IPS-NIHi7 (cell line): Measurements from ENCODE around the gene XCR1.
"Not testable (repeated sequence)": the region's sequence is repeated elsewhere in the genome, so short reads cannot be mapped to it uniquely, and the experiment has no call there.

ENCODE experiments used
- DNase-seq: peaks from one replicate; pipeline ENCODE4 v3.0.0; 2012; ENCODE audit warnings: mixed read lengths; ENCODE audit errors: extremely low spot score

The XCR1 gene

DNA sequence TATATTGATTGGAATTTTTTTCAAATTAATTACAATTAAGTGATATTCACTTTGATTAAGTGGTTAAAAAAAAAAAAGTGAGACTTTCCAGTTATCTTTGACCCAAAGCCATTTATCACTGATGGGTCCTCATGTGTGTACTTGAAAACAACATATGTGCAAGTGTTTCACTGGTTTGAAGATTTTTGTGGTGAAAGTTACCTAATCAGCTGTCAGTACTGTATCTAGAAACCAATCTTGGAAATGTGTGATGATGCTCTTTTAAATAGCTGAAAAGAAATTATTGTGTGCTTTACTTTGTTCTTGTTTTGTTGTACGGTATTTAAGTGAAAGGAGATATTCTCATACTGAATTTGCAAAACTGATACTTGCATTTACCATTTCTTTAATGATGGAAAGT lies 11.6 kb upstream of the XCR1 start:
- DNase-seq: no peak

DNA sequence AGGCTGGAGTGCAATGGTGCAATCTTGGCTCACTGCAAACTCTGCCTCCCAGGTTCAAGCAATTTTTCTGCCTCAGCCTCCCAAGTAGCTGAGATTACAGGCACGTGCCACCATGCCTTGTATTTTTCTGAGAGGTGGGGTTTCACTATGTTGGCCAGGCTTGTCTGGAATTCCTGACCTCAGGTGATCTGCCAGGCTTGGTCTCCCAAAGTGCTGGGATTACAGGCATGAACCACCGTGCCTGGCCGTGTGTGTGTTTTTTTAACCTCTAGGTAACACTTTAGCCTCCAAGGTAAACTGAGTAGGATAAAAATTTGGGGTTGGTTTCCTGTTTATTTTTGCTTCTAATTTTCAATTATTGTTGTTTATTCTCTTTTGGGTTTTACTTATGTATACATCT lies 10.8 kb upstream of the XCR1 start:
- DNase-seq: not testable (repeated sequence)

GRCh38 chr3:46036191-46036590 lies 8.9 kb upstream of the XCR1 start:
- no peak for DNase-seq

- no peak for DNase-seq
Measured at GRCh38 chr3:46031747-46032146, 4.5 kb upstream of the XCR1 start.

- no peak for DNase-seq
Measured at GRCh38 chr3:46031269-46031668, 4.0 kb upstream of the XCR1 start.

GRCh38 chr3:46030626-46031025 lies 3.3 kb upstream of the XCR1 start:
- DNase-seq: no peak

DNA sequence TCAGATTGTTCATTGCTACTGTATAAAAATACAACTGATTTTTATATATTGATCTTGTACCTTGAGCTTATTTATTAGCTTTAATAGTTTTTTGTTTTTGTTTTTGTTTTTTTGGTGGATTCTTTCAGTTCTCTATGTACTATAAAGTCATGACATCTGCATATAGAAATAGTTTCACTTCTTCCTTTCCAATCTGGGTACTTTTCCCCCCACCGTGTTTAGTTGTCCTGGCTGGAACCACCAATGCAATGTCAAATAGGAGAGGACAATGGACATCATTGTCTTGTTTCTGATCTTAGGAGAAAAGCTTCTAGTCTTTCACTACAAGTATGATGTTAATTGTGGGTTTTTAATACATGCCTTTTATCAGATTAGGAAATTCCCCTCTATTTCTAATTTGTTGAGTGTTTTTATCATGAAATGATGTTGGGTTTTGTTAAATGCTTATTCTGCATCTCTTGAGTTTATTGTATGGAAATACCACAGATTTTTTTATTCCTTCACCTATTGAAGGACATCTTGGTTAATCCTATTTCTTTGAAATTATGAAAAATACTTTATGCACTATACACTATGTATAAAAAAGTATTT lies 2.8 kb upstream of the XCR1 start:
- DNase-seq: no peak

GRCh38 chr3:46027736-46028397 lies 584 bp upstream of the XCR1 start:
- no peak for DNase-seq

DNA sequence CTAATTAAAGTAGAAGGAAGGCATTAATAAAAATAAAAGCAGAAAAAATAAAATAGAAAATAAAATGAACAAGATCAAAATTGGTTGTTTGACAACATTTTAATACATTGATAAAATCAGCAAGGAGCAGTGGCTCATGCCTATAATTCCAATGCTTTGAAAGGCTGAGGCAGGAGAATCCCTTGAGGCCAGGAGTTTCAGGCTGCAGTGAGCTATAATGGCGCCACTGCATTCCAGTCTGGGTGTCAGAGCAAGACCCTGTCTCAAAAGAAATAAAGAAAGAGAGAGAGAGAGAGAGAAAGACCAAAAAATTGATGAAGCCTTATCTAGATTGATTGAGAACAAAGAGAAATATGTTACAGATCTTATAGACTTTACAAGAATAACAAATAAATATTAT lies 2.1 kb downstream of the XCR1 start:
- DNase-seq: no peak

DNA sequence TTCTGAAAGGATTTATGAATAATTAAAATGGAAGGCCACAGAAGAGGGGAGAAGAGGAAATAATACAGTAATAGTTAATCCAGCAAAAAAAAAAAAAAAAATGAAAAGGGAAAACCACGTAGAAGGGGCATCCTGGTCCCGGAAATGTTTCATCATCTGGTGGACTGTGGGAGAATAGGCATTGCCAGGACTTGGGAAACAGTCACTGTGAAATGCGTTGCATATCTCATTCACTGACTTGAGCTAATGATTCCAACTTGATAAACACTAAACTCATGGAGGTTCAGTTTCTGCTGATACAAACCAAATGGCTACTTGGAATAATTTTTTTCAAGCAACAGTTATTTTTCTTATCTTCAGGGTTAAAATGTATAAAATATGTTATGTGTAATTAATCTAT lies 3.2 kb downstream of the XCR1 start:
- DNase-seq: no peak

GRCh38 chr3:46022909-46023785 lies 4.1 kb downstream of the XCR1 start:
- no peak for DNase-seq

DNA sequence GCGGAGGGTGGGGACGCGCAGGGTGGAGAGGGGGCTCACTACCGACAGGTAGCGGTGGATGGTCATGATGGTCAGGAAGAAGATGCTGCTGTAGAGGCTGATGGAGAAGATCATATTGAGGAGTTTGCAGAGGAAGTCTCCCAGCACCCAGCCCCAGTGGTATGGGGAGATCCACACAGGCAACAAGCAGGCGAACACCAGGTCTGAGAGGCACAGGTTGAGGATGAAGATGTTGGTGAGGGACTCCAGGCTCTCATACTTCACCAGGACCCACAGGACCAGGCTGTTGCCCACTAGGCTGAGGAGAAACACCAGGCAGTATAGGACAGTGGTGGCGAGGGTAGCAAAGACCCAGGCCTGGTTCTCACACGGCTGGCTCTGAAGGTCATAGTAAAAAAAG lies 5.8 kb downstream of the XCR1 start:
- DNase-seq: no peak

DNA sequence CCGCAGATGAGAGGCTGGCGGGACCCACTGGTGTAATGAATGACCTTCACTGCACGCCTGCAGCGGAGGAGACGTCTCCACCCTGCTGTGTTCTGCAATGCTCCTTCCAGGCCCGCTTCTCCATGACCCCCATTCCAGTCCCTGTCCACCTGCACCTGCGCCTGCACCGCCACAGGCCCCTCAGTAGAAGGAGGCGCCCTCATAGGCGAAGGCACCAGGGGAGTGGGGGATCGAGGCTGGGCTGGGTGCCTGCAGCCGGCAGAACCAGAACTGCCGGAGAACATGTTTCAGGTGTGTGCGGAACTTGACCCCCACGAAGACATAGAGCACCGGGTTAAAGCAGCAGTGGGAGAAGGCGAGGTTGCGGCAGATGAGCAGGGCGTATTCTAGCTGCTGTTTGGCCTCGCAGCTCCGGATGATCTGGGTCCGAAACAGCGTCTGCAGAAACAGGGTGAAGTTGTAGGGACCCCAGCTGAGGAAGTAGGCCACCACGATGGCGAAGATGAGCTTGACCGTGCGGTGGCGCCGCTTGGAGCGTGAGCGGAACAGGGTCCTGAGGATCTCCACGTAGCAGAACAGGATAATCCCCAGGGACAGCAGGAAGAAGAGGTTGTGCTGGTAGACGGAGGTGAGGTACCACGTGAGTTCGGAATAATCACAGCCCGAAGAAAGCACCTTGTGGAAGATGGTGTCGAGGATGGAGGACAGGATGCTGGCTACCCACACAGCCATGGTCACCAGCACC lies 6.3 kb downstream of the XCR1 start:
- no peak for DNase-seq

DNA sequence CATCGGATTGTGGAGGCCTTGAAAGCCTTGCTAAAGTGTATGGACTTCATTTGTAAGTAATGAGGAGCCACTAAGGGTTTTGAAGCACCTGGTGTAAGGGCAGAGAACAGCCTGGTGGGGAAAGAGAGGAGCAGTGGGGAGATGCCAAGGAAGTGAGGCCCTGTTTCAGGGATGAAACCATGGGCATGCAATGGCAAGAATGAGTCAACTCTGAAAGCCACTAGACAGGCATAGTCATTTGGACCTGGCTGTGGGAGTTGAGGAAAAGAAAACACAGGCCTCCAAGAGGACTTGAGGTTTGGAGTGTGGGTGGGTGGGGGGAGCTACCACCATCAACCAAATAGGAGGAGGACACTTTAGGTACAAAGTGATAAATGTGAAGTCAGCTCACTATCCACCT lies 7.6 kb downstream of the XCR1 start:
- DNase-seq: no peak

- no peak for DNase-seq
Measured at GRCh38 chr3:46017720-46018119, 9.6 kb downstream of the XCR1 start.

DNA sequence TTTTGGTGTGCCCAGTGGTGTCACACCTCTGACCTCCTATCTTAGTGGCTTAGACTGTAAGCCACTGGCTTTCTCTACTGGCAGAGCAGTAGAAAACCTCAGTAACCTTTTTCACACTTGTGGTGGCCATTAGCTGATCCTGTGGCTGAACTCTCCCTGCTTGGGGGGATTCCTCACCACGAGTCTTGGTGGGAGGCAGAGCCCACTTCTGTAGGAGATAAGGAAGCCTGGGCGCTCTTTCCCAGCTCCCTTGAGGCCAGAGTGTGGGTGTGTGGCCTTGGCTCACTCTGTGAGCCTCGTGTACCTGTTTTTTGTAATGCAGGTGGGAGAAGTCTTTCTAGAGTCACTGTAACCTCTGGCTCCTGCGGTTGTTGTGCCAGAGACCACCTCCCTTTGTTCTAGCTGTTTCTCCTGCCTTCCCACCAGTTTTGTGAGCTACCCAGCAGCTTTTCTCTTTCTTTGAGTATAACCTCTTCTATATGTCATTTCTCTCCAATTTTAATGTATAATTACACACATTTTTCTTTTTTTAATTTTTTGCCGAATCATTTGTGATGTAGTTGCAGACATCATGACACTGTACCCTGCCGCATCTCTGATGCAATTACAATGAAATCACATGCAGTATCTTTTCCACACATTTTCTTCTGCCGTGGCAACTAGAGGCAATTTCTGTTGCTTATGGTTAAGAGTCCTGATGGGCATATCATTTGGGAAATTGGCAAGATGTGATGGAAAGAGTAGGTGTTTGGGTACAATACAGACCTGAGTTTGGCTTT lies 13.8 kb downstream of the XCR1 start:
- DNase-seq: no peak

DNA sequence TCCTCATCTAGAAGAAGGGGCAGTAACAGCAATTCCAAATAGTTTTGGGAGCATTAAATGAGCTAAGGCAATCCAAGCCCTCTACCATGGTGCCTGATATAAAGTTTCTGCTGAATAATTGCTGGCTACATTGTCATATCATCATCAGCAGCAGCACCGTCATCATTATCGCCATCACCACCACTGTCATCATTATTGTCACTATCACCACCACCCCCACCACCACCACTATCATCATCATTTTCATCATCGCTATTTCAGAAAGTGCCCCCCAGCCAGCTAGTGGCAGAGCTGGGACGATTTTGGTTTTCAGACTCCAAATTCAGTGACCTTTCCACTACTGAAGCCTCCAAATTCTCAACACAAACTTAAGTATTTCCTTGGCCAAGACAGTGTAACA lies 15.0 kb downstream of the XCR1 start:
- DNase-seq: no peak

DNA sequence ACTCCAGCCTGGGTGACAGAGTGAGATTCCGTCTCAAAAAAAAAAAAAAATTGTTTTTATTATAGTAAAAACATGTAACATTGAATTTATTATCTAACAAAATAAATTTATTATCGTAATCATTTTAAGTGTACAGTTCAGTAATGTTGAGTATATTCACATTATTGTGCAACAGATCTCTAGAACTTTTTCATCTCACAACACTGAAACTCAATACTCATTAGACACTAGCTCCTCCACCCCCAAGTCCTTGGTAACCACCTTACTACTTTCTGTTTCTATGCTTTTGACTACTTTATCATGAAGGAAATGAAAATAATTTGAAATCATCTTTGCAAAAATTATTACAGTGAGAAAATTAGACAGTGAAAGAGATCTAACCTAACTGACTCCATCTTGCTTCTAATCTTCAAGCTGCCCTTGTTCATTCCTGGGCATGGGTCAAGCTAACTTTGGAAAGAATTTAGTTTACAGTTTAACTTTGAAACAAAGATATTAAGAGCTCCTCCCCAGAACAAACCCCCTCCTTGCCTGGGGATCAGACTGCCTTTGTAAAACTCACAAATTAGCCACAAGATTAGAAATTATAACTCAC lies 16.7 kb downstream of the XCR1 start:
- no peak for DNase-seq

DNA sequence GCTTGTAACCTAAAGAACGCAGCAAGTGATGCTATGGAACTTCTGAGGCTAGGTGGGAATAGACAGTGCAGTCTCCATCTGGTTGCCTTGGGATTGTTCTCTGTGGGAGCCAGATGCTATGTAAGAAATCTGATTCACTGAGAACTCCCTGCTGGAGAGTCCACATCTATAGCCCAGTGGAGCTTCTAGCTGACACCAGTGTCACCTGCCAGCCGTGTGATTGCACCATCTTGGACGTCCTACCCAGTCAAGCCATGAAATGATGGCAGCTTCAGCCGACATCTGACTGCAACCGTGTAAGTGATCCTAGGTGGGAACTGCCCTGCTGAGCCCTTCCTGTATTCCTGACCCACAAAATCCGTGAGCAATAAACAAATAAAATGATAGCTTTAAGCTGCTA lies 19.2 kb downstream of the XCR1 start:
- DNase-seq: no peak

DNA sequence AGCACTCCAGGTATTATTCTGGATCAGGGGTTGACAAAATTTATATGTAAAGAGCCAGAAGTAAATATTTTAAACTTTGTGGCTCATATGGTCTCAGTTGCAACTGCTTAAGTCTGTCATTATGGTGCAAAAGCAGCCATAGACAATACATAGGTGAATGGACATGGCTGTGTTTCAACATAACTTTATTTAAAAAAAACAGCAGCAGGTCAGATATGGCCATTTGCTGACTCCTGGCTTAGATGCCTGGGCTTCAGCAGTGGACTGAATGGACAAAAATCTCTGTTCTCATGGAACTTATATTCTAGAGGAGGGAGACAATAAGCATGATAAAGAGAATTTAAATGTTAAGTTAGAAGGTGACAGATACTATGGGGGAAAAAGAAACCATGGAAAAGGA lies 20.0 kb downstream of the XCR1 start:
- no peak for DNase-seq
